Measurements from ENCODE around the gene ANO1.

ANO1 gene

DNA sequence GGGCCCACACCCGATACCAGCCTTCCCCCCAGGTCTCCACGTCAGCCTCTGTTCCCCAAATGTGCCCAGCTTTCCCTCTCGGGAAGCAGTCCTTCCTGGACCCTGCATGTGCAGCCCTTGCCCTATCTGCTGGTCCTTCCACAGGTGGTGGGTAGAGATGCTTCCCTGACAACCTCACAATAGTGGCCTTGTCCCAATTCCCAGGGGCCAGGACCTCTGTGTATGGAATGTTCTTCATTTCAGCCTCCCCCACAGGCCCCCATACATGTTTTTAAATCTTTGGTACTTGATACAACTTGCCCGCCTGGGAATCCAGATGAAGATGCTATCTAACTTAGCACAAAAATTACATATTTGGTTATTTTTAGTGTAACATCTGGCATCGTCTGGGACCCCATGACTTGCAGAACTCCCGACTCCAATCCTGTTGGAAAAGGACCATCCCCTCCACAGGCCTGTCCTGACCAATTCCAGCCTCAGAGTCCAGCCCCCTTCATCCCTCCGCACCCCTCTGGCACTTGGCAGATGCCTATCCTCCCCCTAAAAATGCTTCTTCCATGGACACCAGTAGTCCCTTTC, 39.5 kb downstream of the ANO1 start:
- H3K27ac ChIP-seq: no peak overlapping the region
- TF ChIP-seq ZFX (IDR thresholded peaks at IDR 0.05; ENCODE audit: borderline replicate concordance): no peak
- TF ChIP-seq CTCF (IDR thresholded peaks at IDR 0.05): no peak

DNA sequence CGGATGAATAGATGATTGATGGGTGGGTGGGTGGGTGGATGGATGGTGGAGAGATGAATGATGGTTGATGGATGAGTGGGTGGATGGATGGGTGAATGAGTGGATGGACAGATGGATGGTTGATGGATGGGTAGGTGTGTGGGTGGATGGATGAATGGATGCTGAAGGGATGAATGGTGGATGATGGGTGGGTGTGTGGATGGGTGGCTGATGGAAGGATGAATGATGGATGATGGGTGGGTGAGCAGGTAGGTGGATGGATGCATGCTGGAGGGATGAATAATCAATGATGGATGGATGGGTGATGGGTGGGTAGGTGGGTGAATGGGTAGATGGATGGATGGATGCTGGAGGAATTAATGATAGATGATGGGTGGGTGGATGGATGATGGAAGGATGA, 40.5 kb downstream of the ANO1 start:
- H3K27ac ChIP-seq: no peak overlapping the region
- TF ChIP-seq CTCF (IDR thresholded peaks at IDR 0.05) (no peak), ZFX (IDR thresholded peaks at IDR 0.05; ENCODE audit: borderline replicate concordance) (no peak)

GRCh38 chr11:70119502-70119901, 41.4 kb downstream of the ANO1 start:
- TF ChIP-seq ZFX (IDR thresholded peaks at IDR 0.05; ENCODE audit: borderline replicate concordance) (no peak), CTCF (IDR thresholded peaks at IDR 0.05) (no peak)
- no peak overlapping the region for H3K27ac ChIP-seq

DNA sequence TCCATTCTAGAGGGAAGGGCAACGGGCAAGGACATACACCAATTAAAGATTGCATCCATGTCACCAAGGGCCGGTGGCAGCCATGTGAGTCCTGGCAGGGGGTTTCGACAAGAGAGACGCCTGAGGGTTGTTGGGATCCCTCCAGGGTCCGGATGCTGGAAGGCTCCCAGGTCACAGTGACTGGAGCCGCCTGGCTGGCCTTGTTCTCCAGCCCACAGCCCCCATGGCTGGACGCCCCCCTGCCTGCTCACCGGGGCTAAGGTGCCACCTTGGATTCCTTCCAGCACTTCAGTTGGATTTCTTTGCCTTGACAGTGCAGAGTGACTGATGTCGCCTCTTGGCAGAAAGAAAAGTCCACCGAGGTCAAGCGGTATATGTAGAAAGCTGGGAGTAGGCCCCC, 42.6 kb downstream of the ANO1 start:
- H3K27ac ChIP-seq: no peak overlapping the region
- TF ChIP-seq ZFX (IDR thresholded peaks at IDR 0.05; ENCODE audit: borderline replicate concordance) (no peak), CTCF (IDR thresholded peaks at IDR 0.05) (no peak)

DNA sequence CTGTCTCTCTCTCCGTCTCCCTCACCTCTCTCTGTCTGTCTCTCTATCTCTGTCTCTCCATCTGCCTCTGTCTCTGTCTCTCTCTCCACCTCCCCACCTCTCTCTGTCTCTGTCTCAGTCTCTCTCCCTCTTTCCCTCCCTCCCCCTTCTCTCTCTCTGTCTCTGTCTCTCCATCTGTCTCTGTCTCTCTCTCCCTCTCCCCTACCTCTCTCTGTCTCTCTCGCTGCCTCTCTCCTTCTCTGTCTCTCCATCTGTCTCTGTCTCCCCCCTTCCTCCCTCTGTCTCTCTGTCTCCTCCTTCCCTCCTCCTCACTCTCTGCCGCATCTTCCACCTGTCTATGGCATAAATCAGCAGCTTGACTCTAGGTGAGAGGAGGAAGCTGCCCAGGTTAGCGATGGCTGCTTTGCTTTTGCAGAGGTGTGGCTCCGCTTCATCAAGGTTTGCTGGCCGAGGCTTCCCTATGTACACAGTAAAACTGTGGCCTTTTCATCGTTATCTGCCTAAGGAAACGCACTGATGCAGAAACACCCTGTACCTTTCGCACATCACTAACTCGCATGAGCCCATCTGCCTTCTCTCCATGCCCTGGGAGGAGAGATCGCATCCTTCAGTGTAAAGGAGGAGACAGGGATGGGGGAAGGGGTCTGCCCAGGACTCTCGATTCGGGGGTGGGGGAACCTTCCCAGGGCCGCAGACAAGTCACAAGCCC, 44.5 kb downstream of the ANO1 start:
- TF ChIP-seq CTCF (IDR thresholded peaks at IDR 0.05) (no peak), ZFX (IDR thresholded peaks at IDR 0.05; ENCODE audit: borderline replicate concordance) (no peak)

DNA sequence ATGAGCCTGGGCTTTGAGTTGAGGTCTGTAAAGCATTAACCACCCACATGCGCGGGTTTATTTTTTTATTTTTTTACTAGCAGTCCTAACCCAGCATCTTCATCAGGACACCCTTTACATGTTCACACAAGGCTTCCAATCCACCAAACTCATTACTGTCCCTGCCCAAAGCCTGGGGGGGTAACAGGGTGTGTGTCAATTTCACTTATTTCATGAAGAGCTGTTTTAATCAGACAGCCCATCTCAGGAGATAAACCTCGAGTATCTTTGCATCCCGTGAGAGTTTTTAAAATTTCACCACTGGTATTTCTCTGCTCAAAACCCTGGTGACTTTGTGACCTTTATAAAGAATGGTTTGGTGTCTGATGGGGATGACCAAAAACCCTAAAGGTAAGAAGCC, 45.6 kb downstream of the ANO1 start:
- TF ChIP-seq ZFX (IDR thresholded peaks at IDR 0.05; ENCODE audit: borderline replicate concordance) (no peak), CTCF (IDR thresholded peaks at IDR 0.05) (no peak)
- no peak overlapping the region for H3K27ac ChIP-seq

More for the DNA sequence above, 44.5 kb downstream of the ANO1 start:
- no peak overlapping the region for H3K27ac ChIP-seq

DNA sequence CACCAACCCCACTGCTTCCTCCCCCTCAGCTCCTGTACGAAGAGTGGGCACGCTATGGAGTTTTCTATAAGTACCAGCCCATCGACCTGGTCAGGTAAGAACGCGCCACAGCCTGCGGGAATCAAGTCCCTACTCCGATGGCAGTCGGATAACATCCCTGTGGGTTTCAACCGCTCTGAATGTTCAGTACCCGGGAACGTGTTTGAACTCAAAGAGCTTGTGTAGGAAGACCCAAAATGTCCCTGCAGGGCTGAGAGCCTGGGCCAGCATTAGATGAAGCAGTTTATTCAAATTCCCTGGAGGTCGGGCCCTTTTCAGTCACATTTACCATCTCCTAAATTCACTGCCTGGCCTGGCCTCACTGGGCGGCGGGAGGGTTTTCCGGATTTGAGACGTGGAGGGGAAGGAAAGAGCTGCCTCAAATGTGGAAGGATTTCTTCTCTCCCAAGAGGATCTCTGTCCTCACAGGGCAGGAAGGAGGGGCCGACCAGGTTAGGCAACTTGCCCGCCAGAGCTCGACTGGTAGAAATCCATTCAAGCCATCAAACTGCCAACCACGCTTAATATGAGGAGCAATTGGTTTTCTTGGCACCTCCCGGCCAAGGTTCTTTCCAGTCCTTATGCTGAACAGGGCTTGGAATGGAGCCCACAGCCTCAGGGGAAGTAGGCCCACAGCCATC, 46.3 kb downstream of the ANO1 start:
- no peak for TF ChIP-seq ZFX (IDR thresholded peaks at IDR 0.05; ENCODE audit: borderline replicate concordance)
- TF ChIP-seq CTCF (IDR thresholded peaks at IDR 0.05): no peak
- H3K27ac ChIP-seq: no peak overlapping the region
